Measurements from ENCODE around the gene TMEM132E.

DNA sequence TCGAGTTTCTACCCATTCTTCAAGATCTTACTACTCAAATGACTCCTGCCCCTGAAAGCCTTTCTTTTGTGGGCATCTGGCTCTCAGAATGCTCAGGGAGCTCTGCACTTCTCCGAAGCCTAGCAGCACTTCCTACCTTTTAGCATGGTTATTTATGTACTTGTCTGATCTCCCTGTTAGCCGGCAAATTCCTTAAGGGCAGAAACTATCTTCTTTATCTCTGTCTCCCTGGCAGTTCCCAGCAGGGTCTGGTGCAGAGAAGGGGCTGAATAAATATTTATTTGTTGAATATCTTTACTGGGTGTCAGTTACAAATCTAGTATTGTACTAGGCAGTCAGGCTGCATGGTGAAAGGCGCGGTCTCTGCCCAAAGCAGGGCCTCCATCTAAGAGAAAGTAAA lies 30.7 kb downstream of the TMEM132E start:
- no peak for TF ChIP-seq POLR2A (IDR thresholded peaks at IDR 0.05)
- TF ChIP-seq, protein P1, sequence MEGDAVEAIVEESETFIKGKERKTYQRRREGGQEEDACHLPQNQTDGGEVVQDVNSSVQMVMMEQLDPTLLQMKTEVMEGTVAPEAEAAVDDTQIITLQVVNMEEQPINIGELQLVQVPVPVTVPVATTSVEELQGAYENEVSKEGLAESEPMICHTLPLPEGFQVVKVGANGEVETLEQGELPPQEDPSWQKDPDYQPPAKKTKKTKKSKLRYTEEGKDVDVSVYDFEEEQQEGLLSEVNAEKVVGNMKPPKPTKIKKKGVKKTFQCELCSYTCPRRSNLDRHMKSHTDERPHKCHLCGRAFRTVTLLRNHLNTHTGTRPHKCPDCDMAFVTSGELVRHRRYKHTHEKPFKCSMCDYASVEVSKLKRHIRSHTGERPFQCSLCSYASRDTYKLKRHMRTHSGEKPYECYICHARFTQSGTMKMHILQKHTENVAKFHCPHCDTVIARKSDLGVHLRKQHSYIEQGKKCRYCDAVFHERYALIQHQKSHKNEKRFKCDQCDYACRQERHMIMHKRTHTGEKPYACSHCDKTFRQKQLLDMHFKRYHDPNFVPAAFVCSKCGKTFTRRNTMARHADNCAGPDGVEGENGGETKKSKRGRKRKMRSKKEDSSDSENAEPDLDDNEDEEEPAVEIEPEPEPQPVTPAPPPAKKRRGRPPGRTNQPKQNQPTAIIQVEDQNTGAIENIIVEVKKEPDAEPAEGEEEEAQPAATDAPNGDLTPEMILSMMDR (IDR thresholded peaks at IDR 0.05), result no peak
